Right lobe of liver (tissue), 4 donors: Measurements from ENCODE around the gene METTL22.

Experiments used
- POLR2A ChIP-seq: fragments of 450-650 bp; IDR thresholded peaks from one replicate; pipeline ENCODE4 v1.6.1; 2017; ENCODE audit warnings: antibody characterized with exemption, mild to moderate bottlenecking
- TF ChIP-seq, protein P1 (sequence below), 4 donors: fragments of 200-600 bp in 3 of 4; fragments of 450-650 bp in 1 of 4; IDR thresholded peaks; one replicate each; pipeline versions ENCODE4 v1.5.1 to v1.8.0; 2016 to 2022; ENCODE audit warnings: antibody characterized with exemption in 4 of 4, mild to moderate bottlenecking in 2 of 4
- donor health status: DM: no; HTN: no; CAD: no.
- donor health status: DM: no; HTN: no; CAD: no.
- donor health status: DM: no; HTN: yes; CAD: no.

DNA sequence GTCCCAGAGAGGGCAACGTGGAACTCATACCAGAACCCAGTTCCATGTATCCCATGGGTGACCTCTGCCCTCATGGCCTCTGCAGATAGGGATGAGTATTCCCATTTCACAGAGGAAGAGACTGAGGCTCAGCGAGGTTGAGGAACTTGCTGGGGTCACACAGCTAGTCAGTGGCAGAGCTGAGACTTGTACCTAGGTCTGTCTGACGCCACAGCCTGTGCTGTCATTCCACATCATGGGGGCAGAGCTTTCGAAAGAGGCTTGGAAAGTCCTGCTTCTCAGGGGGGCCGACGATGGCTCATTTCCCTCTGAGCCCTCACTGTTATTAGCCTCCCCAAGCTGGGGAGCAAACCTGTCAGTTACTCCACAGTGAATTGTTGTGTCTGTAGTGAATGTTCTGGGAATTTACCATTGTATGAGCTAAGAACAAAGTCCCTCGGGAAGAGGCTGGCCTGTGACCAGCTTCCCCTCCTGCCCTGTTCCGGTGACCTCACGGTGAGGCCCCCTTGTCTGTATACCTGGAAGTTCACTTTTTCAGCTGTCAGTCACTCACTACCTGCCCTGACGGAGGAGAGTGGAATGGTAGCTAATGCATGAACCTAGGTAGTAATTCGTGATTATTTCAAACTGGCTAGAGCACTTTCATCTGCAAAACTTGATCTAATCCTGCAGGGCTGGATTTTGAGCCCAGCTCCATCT lies 8.9 kb downstream of the METTL22 start:
- TF ChIP-seq, protein P1, sequence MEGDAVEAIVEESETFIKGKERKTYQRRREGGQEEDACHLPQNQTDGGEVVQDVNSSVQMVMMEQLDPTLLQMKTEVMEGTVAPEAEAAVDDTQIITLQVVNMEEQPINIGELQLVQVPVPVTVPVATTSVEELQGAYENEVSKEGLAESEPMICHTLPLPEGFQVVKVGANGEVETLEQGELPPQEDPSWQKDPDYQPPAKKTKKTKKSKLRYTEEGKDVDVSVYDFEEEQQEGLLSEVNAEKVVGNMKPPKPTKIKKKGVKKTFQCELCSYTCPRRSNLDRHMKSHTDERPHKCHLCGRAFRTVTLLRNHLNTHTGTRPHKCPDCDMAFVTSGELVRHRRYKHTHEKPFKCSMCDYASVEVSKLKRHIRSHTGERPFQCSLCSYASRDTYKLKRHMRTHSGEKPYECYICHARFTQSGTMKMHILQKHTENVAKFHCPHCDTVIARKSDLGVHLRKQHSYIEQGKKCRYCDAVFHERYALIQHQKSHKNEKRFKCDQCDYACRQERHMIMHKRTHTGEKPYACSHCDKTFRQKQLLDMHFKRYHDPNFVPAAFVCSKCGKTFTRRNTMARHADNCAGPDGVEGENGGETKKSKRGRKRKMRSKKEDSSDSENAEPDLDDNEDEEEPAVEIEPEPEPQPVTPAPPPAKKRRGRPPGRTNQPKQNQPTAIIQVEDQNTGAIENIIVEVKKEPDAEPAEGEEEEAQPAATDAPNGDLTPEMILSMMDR (IDR thresholded peaks at IDR 0.05): no peak
- TF ChIP-seq POLR2A: no peak
